ENCODE measurements around the gene NCOA7.

- TF ChIP-seq POLR2A (IDR thresholded peaks at IDR 0.05) = no peak
- no peak for TF ChIP-seq CTCF (IDR thresholded peaks at IDR 0.05)
- TF ChIP-seq POLR2AphosphoS5 (IDR thresholded peaks at IDR 0.05) = peak in 1 of 3 donors; percentile 29
Measured at GRCh38 chr6:125821825-125822281, 31.1 kb downstream of the NCOA7 start.
